ENCODE results near the gene RALB.

Gene RALB

DNA sequence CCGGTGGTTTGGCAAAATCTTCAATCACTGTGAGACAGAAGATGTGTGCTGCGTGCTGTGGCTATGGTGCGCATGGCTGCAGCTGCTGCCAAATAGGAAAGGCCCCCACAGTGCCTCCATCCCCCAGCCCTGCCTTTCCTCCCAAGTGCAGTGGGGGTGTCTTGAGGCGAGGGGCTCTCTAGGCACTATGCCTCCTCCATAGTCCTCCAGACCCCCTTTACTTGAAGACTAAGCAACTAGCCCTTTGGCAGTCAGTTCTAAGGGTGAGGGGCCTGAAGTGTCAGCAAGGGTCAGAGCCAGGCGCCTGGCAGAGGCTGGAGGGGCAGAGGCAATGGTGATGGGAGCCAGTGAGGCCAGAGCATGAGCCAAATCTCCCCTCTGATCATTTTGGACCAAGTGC, 15.9 kb upstream of the RALB start:
- H2AK5ac ChIP-seq (ENCODE audit: low read length, severe bottlenecking), result peak overlapping the region; percentile 29
- H2BK120ac ChIP-seq (ENCODE audit: low read depth, low read length), result no peak overlapping the region
- H4K91ac ChIP-seq (ENCODE audit: low read length), result peak overlapping the region; percentile 39
- peaks cover 28% of the 10 kb centered on the region for H3K4me1 ChIP-seq (ENCODE audit: control insufficient read depth, insufficient read depth, low read depth, low read length)
- H3K36me3 ChIP-seq (ENCODE audit: control insufficient read depth in 1 of 2, insufficient read depth in 2 of 2, low read depth in 1 of 2, low read length in 2 of 2), result no peaks in the 10 kb centered on the region
- no peak overlapping the region for H4K8ac ChIP-seq (ENCODE audit: low read length)
- H2BK15ac ChIP-seq (ENCODE audit: low read depth, poor library complexity, severe bottlenecking), result no peak overlapping the region
- no peak overlapping the region for H3K4me2 ChIP-seq (ENCODE audit: low read length, poor library complexity, severe bottlenecking)
- H2BK5ac ChIP-seq (ENCODE audit: low read depth, low read length, poor library complexity, severe bottlenecking), result no peak overlapping the region
- H3K23ac ChIP-seq (ENCODE audit: low read length in 2 of 2), result no peak overlapping the region
- H3K9ac ChIP-seq (ENCODE audit: low read length), result no peak overlapping the region
- H3K27me3 ChIP-seq (ENCODE audit: control insufficient read depth in 1 of 2, insufficient read depth in 1 of 2, low read length in 2 of 2), result no peaks in the 10 kb centered on the region
- no peaks in the 10 kb centered on the region for H3K9me3 ChIP-seq (ENCODE audit: control insufficient read depth, low read length)
- H3K4me3 ChIP-seq (ENCODE audit: insufficient read depth in 1 of 2, low read depth in 1 of 2, low read length in 2 of 2), result no peak overlapping the region
- no peak overlapping the region for H2BK12ac ChIP-seq (ENCODE audit: low read length in 2 of 2)
- no peaks in the 10 kb centered on the region for H3K79me1 ChIP-seq (replicated peaks; ENCODE audit: low read length, poor library complexity, severe bottlenecking)
- no peak overlapping the region for H3K18ac ChIP-seq (ENCODE audit: low read depth in 1 of 2, low read length in 2 of 2)
- H3K4ac ChIP-seq (ENCODE audit: low read depth in 1 of 2, low read length in 2 of 2), result peak overlapping the region in 1 of 2 experiments; percentile 44
- H3K27ac ChIP-seq (ENCODE audit: low read length, poor library complexity, severe bottlenecking), result no peak overlapping the region
- no peak overlapping the region for H2AFZ ChIP-seq (ENCODE audit: low read depth, low read length)
- no peak overlapping the region for H3K14ac ChIP-seq (ENCODE audit: low read length in 2 of 2)
- no peak for DNase-seq
- 82% methylated on average over 3 of the region's 5 CpGs for WGBS

DNA sequence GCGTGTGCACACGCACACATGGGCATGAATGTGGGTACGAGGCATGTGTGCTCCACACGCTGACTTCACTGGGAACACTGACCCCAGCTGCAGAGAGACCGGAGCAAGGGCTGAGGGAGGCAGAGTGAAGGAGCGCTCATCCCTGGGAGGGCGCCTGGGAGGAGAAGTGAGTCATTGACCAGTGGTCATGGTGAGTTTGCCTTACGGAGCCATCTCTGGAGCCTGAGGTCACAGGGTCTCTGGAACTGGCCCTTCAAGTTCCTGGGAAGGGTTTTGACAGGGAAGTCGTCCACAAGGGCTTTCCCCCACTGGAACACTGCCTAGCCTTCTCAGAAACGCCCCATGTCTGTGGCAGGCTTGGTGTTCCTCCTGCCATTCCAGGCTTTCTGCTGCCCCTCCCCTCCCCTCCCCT, 15.2 kb upstream of the RALB start:
- no peak overlapping the region for H4K91ac ChIP-seq (ENCODE audit: low read length)
- H3K4me3 ChIP-seq (ENCODE audit: insufficient read depth in 1 of 2, low read depth in 1 of 2, low read length in 2 of 2), result no peak overlapping the region
- 22% methylated on average over 9 of the region's 10 CpGs for WGBS

DNA sequence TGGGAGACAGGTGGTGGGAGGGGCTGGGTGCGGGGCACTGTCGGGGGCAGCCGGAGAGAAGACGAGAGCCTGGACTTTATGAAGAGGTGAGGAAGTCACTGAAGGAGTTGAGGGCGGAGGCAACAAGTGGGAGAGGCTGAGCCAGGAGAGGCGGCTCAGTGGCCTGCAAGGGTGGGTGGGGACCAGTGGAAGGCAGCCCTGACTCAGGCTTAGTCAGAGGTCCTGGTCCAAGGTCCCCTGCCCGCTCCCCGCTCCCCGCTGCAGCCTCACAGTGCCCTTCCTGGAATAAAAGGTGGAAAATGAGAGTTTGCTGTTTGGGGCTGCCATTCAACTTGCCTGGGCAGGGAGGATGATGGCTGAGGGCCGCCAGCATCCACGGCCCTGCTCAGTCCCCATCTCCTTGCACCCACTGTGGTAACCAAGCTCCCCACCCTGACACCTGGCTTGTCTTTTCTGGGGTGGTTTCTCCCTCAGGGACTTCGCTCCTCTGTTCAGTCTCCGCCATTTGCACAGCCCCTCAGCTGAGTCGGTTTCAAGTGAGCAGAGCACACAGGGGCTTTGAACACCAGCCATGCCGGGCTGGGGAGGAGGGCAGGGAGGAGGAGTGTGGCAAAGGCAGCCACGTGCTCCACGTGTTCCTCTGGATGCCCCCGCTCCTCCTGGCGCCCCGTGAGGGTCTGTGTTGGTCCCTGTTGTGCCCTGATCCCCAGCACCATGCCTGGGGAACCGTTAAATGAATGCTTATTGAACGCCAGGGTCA, 13.7 kb upstream of the RALB start:
- WGBS, result 53% methylated on average over 21 of the region's 22 CpGs
- Histone ChIP-seq H3K14ac (ENCODE audit: low read length in 2 of 2) (peak overlapping the region in 1 of 2 experiments; percentile 53), H3K4me1 (ENCODE audit: control insufficient read depth, insufficient read depth, low read depth, low read length) (peaks cover 34% of the 10 kb centered on the region)

More for the DNA sequence above, 15.2 kb upstream of the RALB start:
- DNase-seq, result peak; percentile 89
- H2BK120ac ChIP-seq (ENCODE audit: low read depth, low read length), result no peak overlapping the region
- H3K27ac ChIP-seq (ENCODE audit: low read length, poor library complexity, severe bottlenecking), result no peak overlapping the region
- no peak overlapping the region for H3K9ac ChIP-seq (ENCODE audit: low read length)
- H2BK12ac ChIP-seq (ENCODE audit: low read length in 2 of 2), result no peak overlapping the region
- no peak overlapping the region for H3K18ac ChIP-seq (ENCODE audit: low read depth in 1 of 2, low read length in 2 of 2)
- peaks cover 28% of the 10 kb centered on the region for H3K4me1 ChIP-seq (ENCODE audit: control insufficient read depth, insufficient read depth, low read depth, low read length)
- no peak overlapping the region for H4K8ac ChIP-seq (ENCODE audit: low read length)
- no peak overlapping the region for H3K23ac ChIP-seq (ENCODE audit: low read length in 2 of 2)
- H2AK5ac ChIP-seq (ENCODE audit: low read length, severe bottlenecking), result no peak overlapping the region
- H3K9me3 ChIP-seq (ENCODE audit: control insufficient read depth, low read length), result no peaks in the 10 kb centered on the region
- H3K27me3 ChIP-seq (ENCODE audit: control insufficient read depth in 1 of 2, insufficient read depth in 1 of 2, low read length in 2 of 2), result no peaks in the 10 kb centered on the region
- H2BK15ac ChIP-seq (ENCODE audit: low read depth, poor library complexity, severe bottlenecking), result no peak overlapping the region
- H3K4ac ChIP-seq (ENCODE audit: low read depth in 1 of 2, low read length in 2 of 2), result no peak overlapping the region
- no peaks in the 10 kb centered on the region for H3K79me1 ChIP-seq (replicated peaks; ENCODE audit: low read length, poor library complexity, severe bottlenecking)
- H2AFZ ChIP-seq (ENCODE audit: low read depth, low read length), result no peak overlapping the region
- H3K36me3 ChIP-seq (ENCODE audit: control insufficient read depth in 1 of 2, insufficient read depth in 2 of 2, low read depth in 1 of 2, low read length in 2 of 2), result no peaks in the 10 kb centered on the region
- no peak overlapping the region for H3K4me2 ChIP-seq (ENCODE audit: low read length, poor library complexity, severe bottlenecking)
- H2BK5ac ChIP-seq (ENCODE audit: low read depth, low read length, poor library complexity, severe bottlenecking), result no peak overlapping the region
- no peak overlapping the region for H3K14ac ChIP-seq (ENCODE audit: low read length in 2 of 2)

DNA sequence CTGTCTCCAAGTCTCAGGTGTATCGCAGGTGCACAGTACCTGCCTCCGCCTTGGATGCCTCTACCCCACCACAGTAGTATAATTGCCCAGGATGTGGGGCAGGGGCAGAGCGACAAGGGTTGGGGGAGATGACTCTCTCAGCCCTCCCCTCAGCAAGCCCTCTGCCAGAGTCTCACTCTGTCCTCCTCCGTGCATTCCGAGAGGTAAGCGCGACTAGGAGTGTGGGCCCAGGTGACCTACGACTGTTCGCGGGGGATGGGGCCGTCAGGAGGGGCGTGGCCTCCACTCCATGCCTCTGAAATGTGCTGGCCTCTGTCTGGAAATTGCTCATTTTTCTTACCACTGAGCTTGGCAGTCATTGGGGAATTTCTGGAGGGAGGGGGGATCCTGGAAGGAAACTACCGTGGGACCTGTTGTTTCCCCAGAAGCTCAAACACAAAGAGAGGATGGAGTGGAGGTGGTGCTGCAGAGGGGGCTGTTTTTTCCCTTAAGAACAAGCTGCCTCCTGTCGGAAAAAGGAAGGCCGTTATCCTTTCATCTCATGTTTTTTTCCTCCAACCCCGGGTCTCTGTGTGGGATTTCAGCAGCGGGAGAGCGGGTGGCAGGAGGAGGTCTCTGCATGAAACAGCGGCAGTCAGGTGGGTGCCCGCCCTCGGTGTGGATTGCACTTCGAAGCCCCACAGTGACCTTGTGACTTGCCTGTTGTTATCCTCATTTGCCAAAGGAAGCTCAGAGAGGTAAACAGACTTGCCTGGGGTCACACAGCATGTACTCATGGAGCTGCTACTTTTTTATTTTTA, 13.0 kb upstream of the RALB start:
- WGBS, result 62% methylated on average over 20 of the region's 22 CpGs
- no peak overlapping the region for H3K27ac ChIP-seq (ENCODE audit: low read length, poor library complexity, severe bottlenecking)

More for the DNA sequence above, 13.7 kb upstream of the RALB start:
- H4K91ac ChIP-seq (ENCODE audit: low read length), result peak overlapping the region; percentile 64
- peak overlapping the region; percentile 55 for H4K8ac ChIP-seq (ENCODE audit: low read length)
- H3K4me3 ChIP-seq (ENCODE audit: insufficient read depth in 1 of 2, low read depth in 1 of 2, low read length in 2 of 2), result peak overlapping the region in 1 of 2 experiments; percentile 60
- no peak overlapping the region for H2AK5ac ChIP-seq (ENCODE audit: low read length, severe bottlenecking)
- H2BK15ac ChIP-seq (ENCODE audit: low read depth, poor library complexity, severe bottlenecking), result no peak overlapping the region
- no peaks in the 10 kb centered on the region for H3K9me3 ChIP-seq (ENCODE audit: control insufficient read depth, low read length)
- H3K27ac ChIP-seq (ENCODE audit: low read length, poor library complexity, severe bottlenecking), result no peak overlapping the region
- H2BK120ac ChIP-seq (ENCODE audit: low read depth, low read length), result peak overlapping the region; percentile 29
- H3K4ac ChIP-seq (ENCODE audit: low read depth in 1 of 2, low read length in 2 of 2), result no peak overlapping the region
- peak overlapping the region in 1 of 2 experiments; percentile 52 for H3K18ac ChIP-seq (ENCODE audit: low read depth in 1 of 2, low read length in 2 of 2)
- H3K27me3 ChIP-seq (ENCODE audit: control insufficient read depth in 1 of 2, insufficient read depth in 1 of 2, low read length in 2 of 2), result no peaks in the 10 kb centered on the region
- DNase-seq, result peak; percentile 77
- no peaks in the 10 kb centered on the region for H3K79me1 ChIP-seq (replicated peaks; ENCODE audit: low read length, poor library complexity, severe bottlenecking)
- H2BK12ac ChIP-seq (ENCODE audit: low read length in 2 of 2), result peak overlapping the region; percentile 7 to 82
- peak overlapping the region; percentile 63 for H3K9ac ChIP-seq (ENCODE audit: low read length)
- no peak overlapping the region for H2BK5ac ChIP-seq (ENCODE audit: low read depth, low read length, poor library complexity, severe bottlenecking)
- H3K23ac ChIP-seq (ENCODE audit: low read length in 2 of 2), result no peak overlapping the region
- H3K36me3 ChIP-seq (ENCODE audit: control insufficient read depth in 1 of 2, insufficient read depth in 2 of 2, low read depth in 1 of 2, low read length in 2 of 2), result no peaks in the 10 kb centered on the region
- no peak overlapping the region for H2AFZ ChIP-seq (ENCODE audit: low read depth, low read length)
- H3K4me2 ChIP-seq (ENCODE audit: low read length, poor library complexity, severe bottlenecking), result no peak overlapping the region

More for the DNA sequence above, 13.0 kb upstream of the RALB start:
- Histone ChIP-seq H3K4me3 (ENCODE audit: insufficient read depth in 1 of 2, low read depth in 1 of 2, low read length in 2 of 2) (peak overlapping the region in 1 of 2 experiments; percentile 60), H3K4me2 (ENCODE audit: low read length, poor library complexity, severe bottlenecking) (no peak overlapping the region), H3K9me3 (ENCODE audit: control insufficient read depth, low read length) (no peaks in the 10 kb centered on the region), H3K27me3 (ENCODE audit: control insufficient read depth in 1 of 2, insufficient read depth in 1 of 2, low read length in 2 of 2) (no peaks in the 10 kb centered on the region), H3K79me1 (replicated peaks; ENCODE audit: low read length, poor library complexity, severe bottlenecking) (no peaks in the 10 kb centered on the region), H2BK12ac (ENCODE audit: low read length in 2 of 2) (peak overlapping the region; percentile 7 to 89), H2AFZ (ENCODE audit: low read depth, low read length) (no peak overlapping the region), H3K23ac (ENCODE audit: low read length in 2 of 2) (no peak overlapping the region), H4K8ac (ENCODE audit: low read length) (no peak overlapping the region), H2BK5ac (ENCODE audit: low read depth, low read length, poor library complexity, severe bottlenecking) (no peak overlapping the region), H3K36me3 (ENCODE audit: control insufficient read depth in 1 of 2, insufficient read depth in 2 of 2, low read depth in 1 of 2, low read length in 2 of 2) (no peaks in the 10 kb centered on the region), H3K4me1 (ENCODE audit: control insufficient read depth, insufficient read depth, low read depth, low read length) (peaks cover 34% of the 10 kb centered on the region), H3K4ac (ENCODE audit: low read depth in 1 of 2, low read length in 2 of 2) (peak overlapping the region in 1 of 2 experiments; percentile 4), H2BK15ac (ENCODE audit: low read depth, poor library complexity, severe bottlenecking) (no peak overlapping the region), H4K91ac (ENCODE audit: low read length) (no peak overlapping the region), H2AK5ac (ENCODE audit: low read length, severe bottlenecking) (no peak overlapping the region), H3K14ac (ENCODE audit: low read length in 2 of 2) (peak overlapping the region in 1 of 2 experiments; percentile 69), H3K9ac (ENCODE audit: low read length) (peak overlapping the region; percentile 63), H3K18ac (ENCODE audit: low read depth in 1 of 2, low read length in 2 of 2) (peak overlapping the region in 1 of 2 experiments; percentile 65), H2BK120ac (ENCODE audit: low read depth, low read length) (no peak overlapping the region)
- DNase-seq, result peak; percentile 57

Data from mesenchymal stem cell (in vitro differentiated cells and primary cell).